Measurements from ENCODE around the gene TNRC6C. TPM values are rescaled to one million over a fixed set of nuclear protein-coding genes. Genes with fewer than 3 reads are reported as not detected.

Gene TNRC6C
- total RNA-seq, 1 donor from 2014 or later: 25.8 TPM

- H3K27me3 ChIP-seq: no peaks in the 10 kb centered on the region
- peaks cover 3 to 8% of the 10 kb centered on the region in 2 donors for H3K4me1 ChIP-seq
- intact Hi-C loops (cut with DNase I): no loop called here
- no peaks in the 10 kb centered on the region for H3K9me3 ChIP-seq
- no peak overlapping the region for H3K4me3 ChIP-seq
- H3K27ac ChIP-seq: no peak overlapping the region
- no peak for DNase-seq (ENCODE audit: low spot score in 2 of 2)
- no peaks in the 10 kb centered on the region for H3K36me3 ChIP-seq
- no peak for TF ChIP-seq CTCF (IDR thresholded peaks at IDR 0.05)
Measured at GRCh38 chr17:78148286-78149016, 189.9 kb downstream of the TNRC6C start.

DNA sequence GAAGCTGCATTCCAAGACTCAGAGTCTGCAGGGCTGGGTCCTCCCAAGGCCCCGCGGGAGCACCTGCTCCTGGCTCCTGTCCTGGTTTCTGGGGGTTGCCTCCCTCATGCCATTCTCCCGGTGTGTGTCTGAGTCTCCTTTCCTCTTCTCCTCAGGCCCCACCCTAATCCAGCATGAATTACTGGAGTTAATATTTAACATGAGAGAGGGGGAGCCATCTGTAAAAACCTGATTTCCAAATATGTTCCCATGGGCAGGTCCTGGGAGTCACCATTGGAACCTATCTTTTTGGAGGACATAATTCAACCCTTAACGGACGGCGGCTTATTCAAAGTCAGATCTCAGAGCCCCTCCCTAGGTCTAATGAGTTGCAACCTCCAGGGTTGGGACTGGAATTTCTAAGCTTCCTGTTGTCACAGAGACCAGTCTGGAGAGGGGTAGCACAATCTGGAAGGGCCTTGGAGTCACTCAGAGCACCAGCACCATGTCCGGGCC is 193.1 kb downstream of the TNRC6C start:
- no peaks in the 10 kb centered on the region for H3K36me3 ChIP-seq
- no peak for TF ChIP-seq CTCF (IDR thresholded peaks at IDR 0.05)
- no peaks in the 10 kb centered on the region for H3K4me1 ChIP-seq
- H3K9me3 ChIP-seq: no peaks in the 10 kb centered on the region
- DNase-seq (ENCODE audit: low spot score in 2 of 2): no peak
- intact Hi-C loops (cut with DNase I): no loop called here
- no peaks in the 10 kb centered on the region for H3K27me3 ChIP-seq
- no peak overlapping the region for H3K4me3 ChIP-seq
- H3K27ac ChIP-seq: no peak overlapping the region

DNA sequence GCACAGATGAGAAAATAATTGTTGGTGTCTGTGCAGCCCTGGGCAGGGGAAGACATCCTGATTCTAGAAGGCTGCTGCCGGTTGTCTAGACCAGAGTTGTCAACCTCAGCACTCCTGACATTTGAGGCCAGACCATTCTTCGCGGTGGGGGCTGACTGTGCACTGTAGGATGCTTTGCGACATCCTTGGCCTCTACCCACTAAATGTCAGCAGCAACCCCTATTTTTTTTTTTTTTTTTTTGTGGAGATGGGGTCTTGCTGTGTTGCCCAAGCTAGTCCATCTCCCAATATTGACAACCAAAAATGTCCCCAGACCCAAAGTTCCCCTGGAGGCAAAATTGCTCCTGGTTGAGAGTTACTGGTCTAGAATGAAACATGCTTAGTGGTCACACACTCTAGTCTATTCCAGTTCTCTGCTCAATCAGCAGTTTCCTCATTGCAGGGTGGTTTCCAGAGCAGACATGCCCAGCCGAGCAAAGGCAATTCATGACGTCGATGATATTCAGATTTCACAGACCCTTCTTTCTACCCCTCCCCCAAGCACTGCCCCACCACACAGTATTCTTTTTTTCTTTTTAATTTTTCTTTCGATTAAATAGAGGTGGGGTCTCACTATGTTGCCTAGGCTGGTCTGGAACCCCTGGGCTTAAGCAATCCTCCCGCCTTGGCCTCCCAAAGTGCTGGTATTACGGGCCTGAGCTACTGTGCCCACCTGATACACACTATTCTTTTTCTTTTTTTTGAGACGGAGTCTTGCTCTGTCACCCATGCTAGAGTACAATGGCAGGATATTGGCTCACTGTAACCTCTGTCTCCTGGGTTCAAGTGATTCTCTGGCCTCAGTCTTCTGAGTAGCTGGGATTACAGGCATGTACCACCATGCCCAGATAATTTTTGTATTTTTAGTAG is 196.7 kb downstream of the TNRC6C start:
- Histone ChIP-seq H3K4me3 (no peak overlapping the region), H3K27me3 (no peaks in the 10 kb centered on the region), H3K36me3 (no peaks in the 10 kb centered on the region), H3K27ac (no peak overlapping the region), H3K9me3 (no peaks in the 10 kb centered on the region), H3K4me1 (no peaks in the 10 kb centered on the region)
- no peak for DNase-seq (ENCODE audit: low spot score in 2 of 2)
- no peak for TF ChIP-seq CTCF (IDR thresholded peaks at IDR 0.05)
- intact Hi-C loops (cut with DNase I): no loop called here

Other genes with a start within 250 kb of the TNRC6C start
- 173 TPM for gene TMC6, start 170.1 kb downstream of the TNRC6C start, total RNA-seq
- gene TMC8, start 172.1 kb downstream of the TNRC6C start, total RNA-seq: 9.6 TPM
- not detected for gene C17orf99, start 187.7 kb downstream of the TNRC6C start, total RNA-seq
- 115 TPM for gene SYNGR2, start 209.9 kb downstream of the TNRC6C start, total RNA-seq
- not detected for gene TK1, start 228.3 kb downstream of the TNRC6C start, total RNA-seq
- gene AFMID, start 228.7 kb downstream of the TNRC6C start, total RNA-seq: 107 TPM